Loucy (cell line): ENCODE measurements around the gene GMPPA.

Experiments
- EZH2phosphoT487 ChIP-seq: fragments of 200-600 bp; IDR thresholded peaks from 2 replicates; pipeline ENCODE4 v1.6.1; 2018; ENCODE audit warnings: antibody characterized with exemption, mild to moderate bottlenecking, moderate library complexity, borderline replicate concordance
- TF ChIP-seq, protein P1 (sequence below): fragments of 200-600 bp; sonication (generic); conservative IDR thresholded peaks from 2 replicates; pipeline ENCODE4 v1.5.1; 2014; ENCODE audit warnings: mild to moderate bottlenecking, antibody characterized with exemption, low read length

DNA sequence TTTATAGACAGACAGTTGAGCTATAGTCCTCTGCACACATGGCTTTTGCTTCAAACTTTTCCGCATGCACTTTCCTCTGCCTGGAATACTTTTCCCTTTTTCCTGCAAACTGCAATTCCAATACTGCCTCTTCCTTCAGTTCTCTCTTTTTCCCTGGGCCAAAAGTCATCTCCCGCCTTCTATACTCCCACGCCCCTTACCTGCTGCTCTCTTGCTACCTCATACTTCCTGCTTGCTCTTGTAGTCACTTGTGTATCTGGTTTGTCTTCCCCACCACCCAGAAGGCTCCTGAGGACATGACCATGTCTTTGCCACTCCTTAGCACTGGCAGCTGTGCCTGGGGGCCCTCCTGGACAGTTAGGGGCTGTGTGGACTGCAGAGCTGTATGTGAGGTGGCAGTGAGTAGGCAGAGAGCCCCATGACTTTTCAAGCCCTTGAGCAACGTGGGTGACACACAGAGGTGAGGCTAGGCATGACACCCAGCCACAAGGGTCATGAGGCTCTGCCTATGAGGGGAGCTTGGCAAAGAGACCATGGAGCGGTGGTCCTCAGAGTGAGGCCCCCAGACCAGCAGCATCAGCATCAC, 40.8 kb upstream of the GMPPA start:
- TF ChIP-seq, protein P1, sequence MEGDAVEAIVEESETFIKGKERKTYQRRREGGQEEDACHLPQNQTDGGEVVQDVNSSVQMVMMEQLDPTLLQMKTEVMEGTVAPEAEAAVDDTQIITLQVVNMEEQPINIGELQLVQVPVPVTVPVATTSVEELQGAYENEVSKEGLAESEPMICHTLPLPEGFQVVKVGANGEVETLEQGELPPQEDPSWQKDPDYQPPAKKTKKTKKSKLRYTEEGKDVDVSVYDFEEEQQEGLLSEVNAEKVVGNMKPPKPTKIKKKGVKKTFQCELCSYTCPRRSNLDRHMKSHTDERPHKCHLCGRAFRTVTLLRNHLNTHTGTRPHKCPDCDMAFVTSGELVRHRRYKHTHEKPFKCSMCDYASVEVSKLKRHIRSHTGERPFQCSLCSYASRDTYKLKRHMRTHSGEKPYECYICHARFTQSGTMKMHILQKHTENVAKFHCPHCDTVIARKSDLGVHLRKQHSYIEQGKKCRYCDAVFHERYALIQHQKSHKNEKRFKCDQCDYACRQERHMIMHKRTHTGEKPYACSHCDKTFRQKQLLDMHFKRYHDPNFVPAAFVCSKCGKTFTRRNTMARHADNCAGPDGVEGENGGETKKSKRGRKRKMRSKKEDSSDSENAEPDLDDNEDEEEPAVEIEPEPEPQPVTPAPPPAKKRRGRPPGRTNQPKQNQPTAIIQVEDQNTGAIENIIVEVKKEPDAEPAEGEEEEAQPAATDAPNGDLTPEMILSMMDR = peak; percentile 63
- no peak for TF ChIP-seq EZH2phosphoT487
